ENCODE measurements around the gene EWSR1.

EWSR1 gene

GRCh38 chr22:29320546-29320945 lies 52.5 kb downstream of the EWSR1 start:
- DNase-seq (ENCODE audit: low spot score): no peak

- DNase-seq (ENCODE audit: low spot score): no peak
These were observed 55.6 kb downstream of the EWSR1 start for GRCh38 chr22:29323641-29324040.

- no peak for DNase-seq (ENCODE audit: low spot score)
These were observed 57.3 kb downstream of the EWSR1 start for GRCh38 chr22:29325356-29325755.

GRCh38 chr22:29325785-29326315 lies 57.8 kb downstream of the EWSR1 start:
- DNase-seq (ENCODE audit: low spot score): no peak

- DNase-seq (ENCODE audit: low spot score): no peak
These were observed 58.4 kb downstream of the EWSR1 start for GRCh38 chr22:29326481-29326880.

GRCh38 chr22:29327089-29327764 lies 59.2 kb downstream of the EWSR1 start:
- no peak for DNase-seq (ENCODE audit: low spot score)

- no peak for DNase-seq (ENCODE audit: low spot score)
These were observed 60.0 kb downstream of the EWSR1 start for GRCh38 chr22:29328055-29328454.

- no peak for DNase-seq (ENCODE audit: low spot score)
These were observed 60.8 kb downstream of the EWSR1 start for GRCh38 chr22:29328566-29329500.

GRCh38 chr22:29329581-29329980 lies 61.5 kb downstream of the EWSR1 start:
- DNase-seq (ENCODE audit: low spot score): no peak

- DNase-seq (ENCODE audit: low spot score): no peak
These were observed 62.2 kb downstream of the EWSR1 start for GRCh38 chr22:29330291-29330690.

- DNase-seq (ENCODE audit: low spot score): no peak
These were observed 62.7 kb downstream of the EWSR1 start for GRCh38 chr22:29330753-29331152.

- no peak for DNase-seq (ENCODE audit: low spot score)
These were observed 63.1 kb downstream of the EWSR1 start for GRCh38 chr22:29331213-29331612.

- DNase-seq (ENCODE audit: low spot score): no peak
These were observed 63.7 kb downstream of the EWSR1 start for GRCh38 chr22:29331658-29332300.

GRCh38 chr22:29332886-29333496 lies 64.9 kb downstream of the EWSR1 start:
- no peak for DNase-seq (ENCODE audit: low spot score)

- no peak for DNase-seq (ENCODE audit: low spot score)
These were observed 66.1 kb downstream of the EWSR1 start for GRCh38 chr22:29334148-29334547.

GRCh38 chr22:29334696-29335344 lies 66.8 kb downstream of the EWSR1 start:
- DNase-seq (ENCODE audit: low spot score): no peak

- DNase-seq (ENCODE audit: low spot score): no peak
These were observed 67.6 kb downstream of the EWSR1 start for GRCh38 chr22:29335656-29336055.

GRCh38 chr22:29336751-29337490 lies 68.9 kb downstream of the EWSR1 start:
- DNase-seq (ENCODE audit: low spot score): no peak

- no peak for DNase-seq (ENCODE audit: low spot score)
These were observed 69.7 kb downstream of the EWSR1 start for GRCh38 chr22:29337631-29338284.

GRCh38 chr22:29338398-29338797 lies 70.3 kb downstream of the EWSR1 start:
- no peak for DNase-seq (ENCODE audit: low spot score)

Data from germinal center (tissue), 1 donor.